ENCODE measurements around the gene DUS2.
"Not testable (repeated sequence)": the region's sequence is repeated elsewhere in the genome, so short reads cannot be mapped to it uniquely, and the experiment has no call there.

Gene DUS2

DNA sequence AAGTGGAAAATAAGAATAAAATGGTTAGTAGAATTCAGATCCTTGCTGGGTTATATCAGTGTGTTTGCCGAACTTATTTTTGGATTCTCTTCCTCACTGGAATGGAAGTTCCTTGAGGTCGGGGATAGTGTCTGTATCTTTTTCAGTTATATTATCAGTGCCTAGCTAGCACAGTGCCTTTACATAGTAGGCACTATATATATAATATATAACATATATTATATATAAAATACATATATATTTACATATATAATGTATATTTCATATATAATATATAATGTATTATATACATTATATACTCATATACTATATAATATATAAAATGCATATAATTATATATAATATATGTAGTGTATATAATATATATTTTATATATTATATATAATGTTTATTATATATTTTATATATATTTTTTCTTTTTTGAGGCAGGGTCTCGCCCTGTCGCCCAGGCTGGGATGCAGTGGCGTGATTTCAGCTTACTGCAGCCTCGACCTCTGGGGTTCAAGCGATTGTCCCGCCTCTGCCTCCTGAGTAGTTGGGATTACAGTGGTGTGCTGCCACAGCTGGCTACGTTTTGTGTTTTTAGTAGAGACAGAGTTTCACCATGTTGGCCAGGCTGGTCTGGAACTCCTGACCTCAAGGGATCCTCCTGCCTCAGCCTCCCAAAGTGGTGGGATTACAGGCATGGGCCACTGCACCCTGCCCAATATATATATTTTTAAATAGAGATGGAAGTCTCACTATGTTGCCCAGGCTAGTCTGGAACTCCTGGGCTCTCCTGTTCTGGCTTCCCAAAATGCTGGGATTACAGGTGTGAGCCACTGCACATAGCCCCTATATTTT is 65.3 kb downstream of the DUS2 start:
- ChIA-PET POLR2A (no interaction called here), CTCF (interaction anchor here (0.6 to 6.1 kb wide), 6 partner anchors 9 to 149 kb away, joined by 3 to 46 read pairs (median 10); no protein-coding TSS in a partner anchor)
- no peak overlapping the region for H3K4me3 ChIP-seq (ENCODE audit: low read depth, low read length)
- DNase-seq (ENCODE audit: low read depth, low spot score) = no peak
- TF ChIP-seq, protein P1, sequence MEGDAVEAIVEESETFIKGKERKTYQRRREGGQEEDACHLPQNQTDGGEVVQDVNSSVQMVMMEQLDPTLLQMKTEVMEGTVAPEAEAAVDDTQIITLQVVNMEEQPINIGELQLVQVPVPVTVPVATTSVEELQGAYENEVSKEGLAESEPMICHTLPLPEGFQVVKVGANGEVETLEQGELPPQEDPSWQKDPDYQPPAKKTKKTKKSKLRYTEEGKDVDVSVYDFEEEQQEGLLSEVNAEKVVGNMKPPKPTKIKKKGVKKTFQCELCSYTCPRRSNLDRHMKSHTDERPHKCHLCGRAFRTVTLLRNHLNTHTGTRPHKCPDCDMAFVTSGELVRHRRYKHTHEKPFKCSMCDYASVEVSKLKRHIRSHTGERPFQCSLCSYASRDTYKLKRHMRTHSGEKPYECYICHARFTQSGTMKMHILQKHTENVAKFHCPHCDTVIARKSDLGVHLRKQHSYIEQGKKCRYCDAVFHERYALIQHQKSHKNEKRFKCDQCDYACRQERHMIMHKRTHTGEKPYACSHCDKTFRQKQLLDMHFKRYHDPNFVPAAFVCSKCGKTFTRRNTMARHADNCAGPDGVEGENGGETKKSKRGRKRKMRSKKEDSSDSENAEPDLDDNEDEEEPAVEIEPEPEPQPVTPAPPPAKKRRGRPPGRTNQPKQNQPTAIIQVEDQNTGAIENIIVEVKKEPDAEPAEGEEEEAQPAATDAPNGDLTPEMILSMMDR (IDR thresholded peaks at IDR 0.05; ENCODE audit: insufficient read depth, low read length, missing control alignments) = no peak

DNA sequence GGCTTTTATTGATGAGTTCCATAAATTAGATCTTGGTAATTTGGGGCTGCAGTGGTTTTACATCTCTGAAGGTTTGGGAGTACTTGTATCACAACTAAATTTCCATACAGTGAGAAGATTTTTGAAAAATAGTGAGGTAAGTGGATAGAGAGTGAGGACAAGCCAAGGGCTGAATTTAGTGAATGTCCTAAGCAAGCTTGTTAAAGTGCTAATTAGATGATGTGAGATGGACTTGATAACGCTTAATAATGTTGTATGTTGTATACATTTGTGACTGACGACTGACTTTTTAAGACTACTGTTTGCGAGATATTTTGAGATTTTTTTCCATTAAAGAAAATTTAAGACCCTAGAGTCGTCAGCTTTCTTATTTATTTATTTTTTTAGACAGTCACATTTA is 66.0 kb downstream of the DUS2 start:
- ChIA-PET CTCF (interaction anchor here (0.6 to 3.0 kb wide), 4 partner anchors 9 to 148 kb away, joined by 3 to 16 read pairs (median 4); no protein-coding TSS in a partner anchor), POLR2A (no interaction called here)
- TF ChIP-seq, protein P1 (IDR thresholded peaks at IDR 0.05; ENCODE audit: insufficient read depth, low read length, missing control alignments) = no peak
- H3K4me3 ChIP-seq (ENCODE audit: low read depth, low read length) = no peak overlapping the region
- no peak for DNase-seq (ENCODE audit: low read depth, low spot score)

DNA sequence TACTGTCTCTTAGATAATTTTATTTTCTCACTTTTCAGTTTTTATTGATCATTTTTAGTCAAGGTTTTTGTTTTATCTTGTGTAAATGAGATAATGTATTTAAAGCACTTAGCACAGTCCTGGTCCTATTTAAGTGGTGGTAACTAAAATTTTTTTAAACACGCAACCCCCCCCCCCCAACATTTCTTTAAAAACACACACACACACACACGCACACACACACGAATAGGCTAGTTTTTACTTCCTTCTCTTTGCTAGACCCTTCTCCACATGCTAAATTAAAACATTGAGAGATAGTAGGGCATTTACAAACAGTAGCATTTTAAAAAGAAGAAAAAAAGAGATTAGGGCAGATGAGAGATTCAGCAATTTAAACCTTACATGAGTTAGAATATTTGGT is 67.0 kb downstream of the DUS2 start:
- TF ChIP-seq, protein P1 (IDR thresholded peaks at IDR 0.05; ENCODE audit: insufficient read depth, low read length, missing control alignments) = no peak
- no peak for DNase-seq (ENCODE audit: low read depth, low spot score)
- POLR2A ChIA-PET = no interaction called here
- CTCF ChIA-PET = interaction anchor here (5.0 kb wide), 1 partner anchor 18 kb away, joined by 41 read pairs; no protein-coding TSS in a partner anchor
- no peak overlapping the region for H3K4me3 ChIP-seq (ENCODE audit: low read depth, low read length)

GRCh38 chr16:68090533-68090932 is 67.4 kb downstream of the DUS2 start:
- no peak overlapping the region for H3K4me3 ChIP-seq (ENCODE audit: low read depth, low read length)
- no peak for DNase-seq (ENCODE audit: low read depth, low spot score)
- POLR2A ChIA-PET = no interaction called here
- TF ChIP-seq, protein P1 (IDR thresholded peaks at IDR 0.05; ENCODE audit: insufficient read depth, low read length, missing control alignments) = no peak
- CTCF ChIA-PET = interaction anchor here (1.0 to 7.6 kb wide), 3 partner anchors 18 to 138 kb away, joined by 3 to 124 read pairs (median 41); no protein-coding TSS in a partner anchor

- no peak overlapping the region for H3K4me3 ChIP-seq (ENCODE audit: low read depth, low read length)
- ChIA-PET POLR2A (interaction anchor here (1.0 kb wide), 1 partner anchor 172 kb away, joined by 3 read pairs; the partner anchor contains the start of gene SLC7A6), CTCF (interaction anchor here (0.8 to 7.6 kb wide), 9 partner anchors 7 to 137 kb away, joined by 3 to 124 read pairs (median 7); partner anchors contain the start of gene NFATC3)
- TF ChIP-seq, protein P1 (IDR thresholded peaks at IDR 0.05; ENCODE audit: insufficient read depth, low read length, missing control alignments) = no peak
- no peak for DNase-seq (ENCODE audit: low read depth, low spot score)
Observed at GRCh38 chr16:68091380-68092261, 68.5 kb downstream of the DUS2 start.

GRCh38 chr16:68092275-68092674 is 69.2 kb downstream of the DUS2 start:
- H3K4me3 ChIP-seq (ENCODE audit: low read depth, low read length); POLR2A ChIA-PET; DNase-seq (ENCODE audit: low read depth, low spot score): not testable (repeated sequence)
- CTCF ChIA-PET = interaction anchor here (0.8 to 7.6 kb wide), 12 partner anchors 7 to 237 kb away, joined by 3 to 124 read pairs (median 7); partner anchors contain the start of gene NFATC3
